HG02870 (cell line): Measurements from ENCODE around the gene GRIFIN.
"Not testable (repeated sequence)": the region's sequence is repeated elsewhere in the genome, so short reads cannot be mapped to it uniquely, and the experiment has no call there.

Experiments used
- ATAC-seq: cut with Tn5 transposase; IDR thresholded peaks from one replicate; pipeline ENCODE4 v1.9.1; 2021; ENCODE audit warnings: mild to moderate bottlenecking, moderate library complexity; ENCODE audit not compliant: unreplicated experiment

The GRIFIN gene

GRCh38 chr7:2461268-2462026 is 14.8 kb downstream of the GRIFIN start:
- no peak for ATAC-seq

GRCh38 chr7:2460641-2461040 is 15.6 kb downstream of the GRIFIN start:
- ATAC-seq, result no peak

- no peak for ATAC-seq
These were observed 16.0 kb downstream of the GRIFIN start for GRCh38 chr7:2460188-2460587.

- ATAC-seq, result no peak
These were observed 16.5 kb downstream of the GRIFIN start for GRCh38 chr7:2459674-2460073.

DNA sequence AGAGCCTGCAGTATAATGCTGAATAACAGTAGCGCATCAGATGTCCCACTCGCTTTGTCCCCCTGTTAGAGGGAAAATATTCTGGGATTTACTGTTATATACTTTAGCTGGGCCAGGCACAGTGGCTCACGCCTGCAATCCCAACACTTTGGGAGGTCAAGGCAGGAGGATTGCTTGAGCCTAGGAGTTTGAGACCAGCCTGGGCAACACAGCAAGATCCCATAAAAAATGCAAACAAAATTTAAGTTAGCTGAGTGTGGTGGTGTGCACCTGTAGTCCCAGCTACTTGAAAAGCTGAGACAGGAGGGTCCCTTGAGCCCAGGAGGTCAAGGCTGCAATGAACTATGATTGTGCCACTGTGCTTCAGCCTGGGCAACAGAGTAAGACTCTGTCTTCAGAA is 22.3 kb downstream of the GRIFIN start:
- ATAC-seq, result not testable (repeated sequence)

DNA sequence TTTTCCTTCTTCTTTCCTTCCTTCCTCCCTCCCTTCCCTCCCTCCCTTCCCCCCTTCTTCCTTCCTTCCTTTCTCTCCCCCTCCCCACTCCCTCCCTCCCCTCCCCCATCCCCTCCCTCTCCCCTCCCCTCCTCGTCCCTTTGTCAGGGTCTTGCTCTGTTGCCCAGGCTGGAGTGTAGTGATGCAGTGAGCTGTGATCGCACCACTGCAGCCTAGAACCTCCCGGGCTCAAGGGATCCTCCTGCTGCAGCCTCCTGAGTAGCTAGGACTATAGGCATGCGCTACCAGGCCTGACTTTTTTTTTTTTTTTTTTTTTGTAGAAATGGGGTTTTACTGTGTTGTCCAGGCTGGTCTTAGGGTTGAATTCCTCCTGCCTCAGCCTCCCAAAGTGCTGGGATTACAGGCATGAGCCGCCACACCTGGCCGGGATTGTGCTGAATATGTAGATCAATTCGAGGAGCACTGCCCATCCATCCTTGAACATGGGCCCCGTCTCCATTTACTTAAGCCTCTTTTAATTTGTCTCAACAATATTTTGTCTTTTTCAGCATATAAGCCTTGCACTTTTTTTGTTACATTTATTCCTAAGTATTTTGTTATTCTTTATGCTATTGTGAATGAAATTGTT is 23.4 kb downstream of the GRIFIN start:
- no peak for ATAC-seq

- ATAC-seq, result peak; percentile 26
These were observed 24.1 kb downstream of the GRIFIN start for GRCh38 chr7:2452074-2452507.

DNA sequence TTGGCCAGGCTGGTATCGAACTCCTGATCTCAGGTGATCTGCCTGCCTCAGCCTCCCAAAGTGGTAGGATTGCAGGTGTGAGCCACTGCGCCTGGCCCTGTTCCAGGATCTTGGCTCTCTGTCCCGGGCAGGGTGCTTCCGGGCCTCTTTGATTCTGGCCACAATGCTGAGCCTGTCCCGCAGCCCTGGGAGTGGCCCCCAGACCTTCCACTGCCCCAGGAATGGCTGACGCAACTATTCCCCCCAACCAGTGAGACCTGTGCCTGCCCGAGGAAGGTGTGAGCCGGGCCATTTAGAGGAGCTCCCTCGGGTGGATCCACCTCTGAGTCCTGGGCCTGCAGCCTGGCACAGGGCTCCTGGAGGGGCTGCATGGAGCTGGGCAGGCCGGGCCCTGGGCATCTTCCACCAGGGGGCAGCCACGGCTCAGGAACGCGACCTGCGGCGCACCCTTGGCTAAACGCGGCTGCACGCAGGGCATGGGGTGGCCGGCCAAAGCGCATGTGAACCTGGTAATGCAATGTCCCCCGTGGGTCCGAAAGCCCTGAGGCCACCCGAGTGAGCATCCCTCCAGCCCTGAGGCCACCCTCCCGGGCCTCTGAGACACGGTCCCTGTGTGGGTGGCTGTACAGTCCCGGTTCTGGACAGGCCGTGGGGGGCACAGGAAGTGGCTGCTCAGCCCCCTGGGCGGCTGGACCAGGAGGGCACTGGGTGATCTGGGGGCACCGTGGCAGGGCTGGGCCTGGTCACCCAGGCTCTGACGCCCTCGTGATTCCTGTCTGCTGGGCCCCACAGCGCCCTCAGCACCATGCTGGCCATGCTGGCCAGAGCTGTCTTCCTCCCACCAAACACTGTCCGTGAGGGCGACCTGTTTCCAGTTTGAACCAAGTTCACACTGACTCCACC is 24.8 kb downstream of the GRIFIN start:
- ATAC-seq, result peak; percentile 73

GRCh38 chr7:2450198-2451107 is 25.7 kb downstream of the GRIFIN start:
- no peak for ATAC-seq

GRCh38 chr7:2446676-2447075 is 29.5 kb downstream of the GRIFIN start:
- no peak for ATAC-seq

- no peak for ATAC-seq
These were observed 30.2 kb downstream of the GRIFIN start for GRCh38 chr7:2445898-2446555.

DNA sequence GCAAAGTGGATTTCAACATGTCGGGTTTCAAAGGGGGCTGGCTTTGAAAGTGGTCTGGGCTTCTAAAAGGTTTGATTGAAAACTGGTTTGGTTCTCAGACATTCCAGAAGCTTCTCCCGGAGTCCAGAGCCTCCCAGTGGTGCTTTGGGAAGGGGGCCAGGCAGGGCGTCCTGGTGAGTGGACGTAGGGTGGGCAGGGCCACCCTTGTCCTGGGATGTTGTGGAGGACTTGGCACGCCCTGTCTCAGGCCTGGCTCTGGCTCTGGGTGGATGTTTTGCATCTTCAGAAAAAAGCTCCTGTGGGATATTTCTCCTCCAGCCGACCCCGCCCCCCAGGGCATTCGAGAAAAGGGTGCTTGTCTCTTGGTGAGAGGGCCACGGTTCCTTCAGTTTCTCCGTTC is 31.2 kb downstream of the GRIFIN start:
- ATAC-seq, result no peak

DNA sequence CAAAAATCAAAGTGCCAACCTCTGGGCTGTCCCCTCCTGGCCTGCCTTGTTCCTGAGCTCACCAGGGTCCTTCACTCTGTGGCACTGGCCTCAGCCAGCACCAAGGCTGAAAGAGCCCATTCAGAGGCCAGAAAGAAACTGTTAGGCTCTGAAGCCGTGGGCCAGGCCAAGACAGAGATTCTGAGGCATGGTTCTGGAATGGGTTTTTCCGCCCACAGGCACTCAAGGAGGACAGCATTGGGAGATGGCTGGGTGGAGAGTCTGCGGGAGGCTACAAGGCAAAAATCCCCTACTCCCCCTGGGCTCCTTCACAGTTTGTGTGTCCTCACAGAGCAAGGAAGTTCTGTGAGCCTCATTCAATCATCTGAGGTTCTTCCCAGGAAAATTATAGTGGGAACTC is 31.7 kb downstream of the GRIFIN start:
- ATAC-seq, result no peak

DNA sequence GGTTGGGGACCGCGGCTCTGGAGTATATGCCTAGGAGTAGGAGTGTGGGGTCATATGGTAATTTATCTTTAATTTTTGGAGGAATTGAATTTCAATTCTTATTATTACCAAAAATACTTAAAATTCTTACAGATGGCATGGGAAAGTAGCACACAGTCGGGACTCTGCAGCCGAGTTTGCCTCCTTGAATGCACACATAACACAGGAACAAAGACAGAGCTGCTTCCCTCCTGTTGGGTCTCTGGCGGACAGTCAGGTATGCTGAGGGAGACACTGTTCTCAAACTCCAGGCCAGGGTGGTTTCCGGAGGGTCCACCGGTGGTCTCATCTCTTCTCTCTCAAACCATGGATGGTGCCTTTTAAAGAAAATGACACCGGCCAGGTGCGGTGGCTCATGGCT is 32.7 kb downstream of the GRIFIN start:
- no peak for ATAC-seq

GRCh38 chr7:2441430-2442058 is 34.7 kb downstream of the GRIFIN start:
- no peak for ATAC-seq

DNA sequence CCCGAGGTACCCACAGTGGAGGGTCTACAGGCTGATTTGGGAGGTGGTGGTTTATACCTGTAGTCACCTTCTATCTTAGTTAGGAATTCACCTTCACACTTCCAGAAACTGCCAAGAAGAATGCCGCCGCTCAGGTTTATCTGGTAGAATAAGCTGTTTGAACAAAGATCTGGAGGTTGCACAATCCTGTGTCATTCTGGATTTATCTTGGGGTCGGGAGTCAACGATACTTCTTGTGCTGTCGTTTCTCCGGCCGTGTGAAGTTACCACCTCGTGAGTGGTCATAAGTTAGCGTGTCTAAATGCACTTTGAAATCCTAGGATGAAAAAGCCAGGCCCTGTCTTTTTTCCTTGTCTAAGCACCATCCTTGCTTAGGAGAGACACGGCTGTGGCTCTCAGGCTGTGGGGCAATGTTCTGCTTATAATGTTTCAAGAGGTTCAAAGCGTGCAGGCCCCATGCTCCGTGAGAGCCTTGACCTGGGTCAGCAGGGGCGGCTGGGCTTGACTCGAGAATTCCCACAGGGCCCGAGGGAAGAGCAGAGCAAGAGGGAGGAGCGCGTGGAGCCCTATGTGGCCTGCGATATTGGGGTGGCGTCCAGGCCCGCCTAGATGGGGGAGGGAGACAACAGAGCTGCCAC is 35.5 kb downstream of the GRIFIN start:
- no peak for ATAC-seq

- no peak for ATAC-seq
These were observed 37.4 kb downstream of the GRIFIN start for GRCh38 chr7:2438775-2439174.

GRCh38 chr7:2438186-2438585 is 38.0 kb downstream of the GRIFIN start:
- ATAC-seq, result no peak

- ATAC-seq, result no peak
These were observed 38.6 kb downstream of the GRIFIN start for GRCh38 chr7:2437537-2438148.
